Panc1 (cell line): ENCODE data around the gene CYP2W1. TPM values are rescaled to one million over a fixed set of nuclear protein-coding genes. Genes with fewer than 3 reads are reported as not detected.
"Not testable (repeated sequence)": the region's sequence is repeated elsewhere in the genome, so short reads cannot be mapped to it uniquely, and the experiment has no call there.

Experiments used
- ATAC-seq: fragments of 200-7000 bp; cut with Tn5 transposase; 2 replicates; pipeline ENCODE4 v1.9.1; 2020; ENCODE audit warnings: mild to moderate bottlenecking, moderate library complexity
- BruUV-seq: library from RNA; stranded (reverse); fragments of 400-500 nt; replicated peaks from 2 replicates; lab custom pipeline; 2021; lab: Mats Ljungman, UMichigan
- CTCF ChIA-PET: fragments of 300-600 bp; sonication (Branson Sonifier 250); formaldehyde crosslinking; loops from one replicate; lab custom pipeline; 2022; ENCODE audit warnings: antibody characterized with exemption; lab: Charles Lee
- POLR2A ChIA-PET: fragments of 300-600 bp; sonication (Branson Sonifier 250); formaldehyde crosslinking; loops from one replicate; lab custom pipeline; 2022; ENCODE audit warnings: antibody characterized with exemption; lab: Charles Lee
- DNase-seq: peaks from one replicate; pipeline ENCODE4 v3.0.0-alpha.2; 2010; ENCODE audit warnings: low read depth, low spot score
- H3K27ac ChIP-seq: 2 replicates; pipeline ENCODE4 v1.5.1; 2011; ENCODE audit warnings: mild to moderate bottlenecking, low read length, inconsistent platforms
- H3K27me3 ChIP-seq: fragments of 200-500 bp; sonication (Bioruptor generic); 2 replicates; pipeline ENCODE4 v1.6.0; 2014; ENCODE audit warnings: low read length, inconsistent platforms; ENCODE audit not compliant: control insufficient read depth, insufficient read depth
- H3K36me3 ChIP-seq: fragments of 200-500 bp; sonication (Bioruptor generic); 2 replicates; pipeline ENCODE4 v1.5.1; 2014; ENCODE audit warnings: inconsistent platforms, mild to moderate bottlenecking, low read length, moderate library complexity; ENCODE audit not compliant: control insufficient read depth, insufficient read depth
- H3K4me1 ChIP-seq: 2 replicates; pipeline ENCODE4 v1.5.1; 2011; ENCODE audit warnings: inconsistent platforms, mild to moderate bottlenecking, low read length, moderate library complexity; ENCODE audit not compliant: control insufficient read depth, insufficient read depth
- H3K4me3 ChIP-seq, 2 experiments: 2 replicates each; pipeline ENCODE4 v1.5.1; 2011 to 2012; ENCODE audit warnings: low read depth in 2 of 2, low read length in 2 of 2, mild to moderate bottlenecking in 2 of 2, inconsistent platforms in 1 of 2, moderate library complexity in 1 of 2
- H3K9me3 ChIP-seq: fragments of 200-500 bp; sonication (Bioruptor generic); 2 replicates; pipeline ENCODE4 v1.5.1; 2014; ENCODE audit warnings: low read depth, mild to moderate bottlenecking, inconsistent platforms, low read length, moderate library complexity; ENCODE audit not compliant: control insufficient read depth, insufficient read depth
- CTCF ChIP-seq: fragments of 450-650 bp; IDR thresholded peaks from 2 replicates; pipeline ENCODE4 v1.5.1; 2017; ENCODE audit warnings: mild to moderate bottlenecking
- POLR2AphosphoS5 ChIP-seq: IDR thresholded peaks from 2 replicates; pipeline ENCODE4 v1.6.1; 2012; ENCODE audit warnings: mild to moderate bottlenecking, low read depth, low read length, moderate library complexity
- REST ChIP-seq, 2 experiments: IDR thresholded peaks; 2 replicates each; pipeline ENCODE4 v1.6.1; 2011 to 2012; ENCODE audit warnings: low read depth in 2 of 2, control low read depth in 1 of 2, low read length in 1 of 2, mild to moderate bottlenecking in 1 of 2, moderate library complexity in 1 of 2; ENCODE audit not compliant: insufficient read depth in 1 of 2
- SIN3A ChIP-seq: IDR thresholded peaks from 2 replicates; pipeline ENCODE4 v1.6.1; 2012; ENCODE audit warnings: low read depth, mild to moderate bottlenecking, low read length, moderate library complexity, borderline replicate concordance; ENCODE audit not compliant: insufficient read depth
- TCF7L2 ChIP-seq: IDR thresholded peaks from 2 replicates; pipeline ENCODE4 v1.6.1; 2011; ENCODE audit warnings: mild to moderate bottlenecking, low read depth, low read length, inconsistent platforms
- in situ Hi-C: cut with HindIII; loops from 2 replicates; pipeline ENCODE4 v1.10.0; 2016; ENCODE audit warnings: low sequenced_read_pairs, low pct_unique_long_range_greater_than_20kb
- intact Hi-C: fragments of 100-400 bp; cut with micrococcal nuclease; formaldehyde crosslinking; loops from one replicate; pipeline ENCODE4 v1.10.0; 2022; ENCODE audit not compliant: unreplicated experiment
- total RNA-seq: library from RNA; stranded (reverse); gene quantifications from one replicate; pipeline ENCODE4 v1.2.1, GENCODE V29; 2021; ENCODE audit not compliant: unreplicated experiment

Gene CYP2W1
- total RNA-seq, 1 experiment from 2014 or later, result 0.74 TPM

- CTCF ChIA-PET, result no interaction called here
- BruUV-seq, result no TSS peak
- in situ Hi-C loops, result no loop called here
- intact Hi-C loops, result no loop called here
- H3K4me1 ChIP-seq, result peaks cover 10% of the 10 kb centered on the region
- ATAC-seq (no peak), DNase-seq (no peak)
- no peak for TF ChIP-seq SIN3A
- no peak for TF ChIP-seq REST (IDR thresholded peaks at IDR 0.05; ENCODE audit: insufficient read depth in 1 of 2, low read depth in 2 of 2, low read length in 1 of 2)
- no peak for TF ChIP-seq POLR2AphosphoS5
- TF ChIP-seq CTCF, result no peak
- TF ChIP-seq TCF7L2, result no peak
- peaks cover 15% of the 10 kb centered on the region for H3K27me3 ChIP-seq
- no peaks in the 10 kb centered on the region for H3K36me3 ChIP-seq
- H3K27ac ChIP-seq, result no peak overlapping the region
- H3K4me3 ChIP-seq, result no peak overlapping the region
- POLR2A ChIA-PET, result no interaction called here
- peaks cover 10% of the 10 kb centered on the region; the same call in 1 of the 2 replicates for H3K9me3 ChIP-seq
These were observed 42.2 kb upstream of the CYP2W1 start for GRCh38 chr7:940599-941408.

- POLR2A ChIA-PET, intact Hi-C loops, in situ Hi-C loops, DNase-seq, BruUV-seq, ATAC-seq, H3K4me3 ChIP-seq, H3K9me3 ChIP-seq, H3K36me3 ChIP-seq, H3K27ac ChIP-seq, H3K4me1 ChIP-seq, CTCF ChIA-PET: not testable (repeated sequence)
- H3K27me3 ChIP-seq, result peaks cover 15% of the 10 kb centered on the region
These were observed 39.2 kb upstream of the CYP2W1 start for GRCh38 chr7:943793-944192.

GRCh38 chr7:944744-945143, 38.2 kb upstream of the CYP2W1 start:
- Histone ChIP-seq H3K27ac (no peak overlapping the region), H3K9me3 (peaks cover 10% of the 10 kb centered on the region; the same call in 1 of the 2 replicates), H3K4me3 (no peak overlapping the region), H3K27me3 (peaks cover 15% of the 10 kb centered on the region), H3K4me1 (peaks cover 7% of the 10 kb centered on the region; the same call in 1 of the 2 replicates), H3K36me3 (no peaks in the 10 kb centered on the region)
- intact Hi-C loops (no loop called here), in situ Hi-C loops (no loop called here)
- TF ChIP-seq SIN3A, result no peak
- no peak for TF ChIP-seq POLR2AphosphoS5
- no peak; the same call in 1 of the 2 replicates for ATAC-seq
- DNase-seq, result no peak
- CTCF ChIA-PET, result no interaction called here
- POLR2A ChIA-PET, result no interaction called here
- BruUV-seq, result no TSS peak
